ENCODE data around the gene KRTAP12-2. TPM values are rescaled to one million over a fixed set of nuclear protein-coding genes. Genes with fewer than 3 reads are reported as not detected.
"Not testable (repeated sequence)": the region's sequence is repeated elsewhere in the genome, so short reads cannot be mapped to it uniquely, and the experiment has no call there.

Gene KRTAP12-2
- total RNA-seq, 1 donor from 2014 or later: not detected

- DNase-seq; ATAC-seq (ENCODE audit: poor library complexity); intact Hi-C loops (cut with DNase I): not testable (repeated sequence)
Observed at GRCh38 chr21:44638506-44639330, 28.0 kb downstream of the KRTAP12-2 start.

- DNase-seq; ATAC-seq (ENCODE audit: poor library complexity); intact Hi-C loops (cut with DNase I): not testable (repeated sequence)
Observed at GRCh38 chr21:44637851-44638348, 28.8 kb downstream of the KRTAP12-2 start.

- intact Hi-C loops (cut with DNase I): no loop called here
- ATAC-seq (ENCODE audit: poor library complexity) (no peak), DNase-seq (no peak)
Observed at GRCh38 chr21:44637018-44637850, 29.5 kb downstream of the KRTAP12-2 start, which contains the start of gene KRTAP10-10. KRTAP10-10 (plus strand) TSS chr21:44637356; CDS start chr21:44637418, 62 bp downstream.

GRCh38 chr21:44636209-44637017 lies 30.3 kb downstream of the KRTAP12-2 start:
- ATAC-seq (ENCODE audit: poor library complexity): no peak
- intact Hi-C loops (cut with DNase I): no loop called here
- DNase-seq: no peak

GRCh38 chr21:44632067-44632466 lies 34.7 kb downstream of the KRTAP12-2 start:
- intact Hi-C loops (cut with DNase I): no loop called here
- no peak for ATAC-seq (ENCODE audit: poor library complexity)
- DNase-seq: no peak

- intact Hi-C loops (cut with DNase I): no loop called here
Observed at GRCh38 chr21:44630440-44630839, 36.3 kb downstream of the KRTAP12-2 start.

GRCh38 chr21:44628707-44629391 lies 37.9 kb downstream of the KRTAP12-2 start:
- intact Hi-C loops (cut with DNase I): no loop called here
- no peak for DNase-seq
- ATAC-seq (ENCODE audit: poor library complexity): peak; percentile 39

More at GRCh38 chr21:44630440-44630839, 36.3 kb downstream of the KRTAP12-2 start:
- ATAC-seq (ENCODE audit: poor library complexity) (no peak), DNase-seq (no peak)

GRCh38 chr21:44627831-44628233 lies 38.9 kb downstream of the KRTAP12-2 start:
- DNase-seq; ATAC-seq (ENCODE audit: poor library complexity); intact Hi-C loops (cut with DNase I): not testable (repeated sequence)

- ATAC-seq (ENCODE audit: poor library complexity); intact Hi-C loops (cut with DNase I); DNase-seq: not testable (repeated sequence)
Observed at GRCh38 chr21:44627181-44627822, 39.4 kb downstream of the KRTAP12-2 start.

- ATAC-seq (ENCODE audit: poor library complexity) (no peak), DNase-seq (no peak)
- intact Hi-C loops (cut with DNase I): no loop called here
Observed at GRCh38 chr21:44626673-44627143, 40.0 kb downstream of the KRTAP12-2 start, which contains the start of gene KRTAP10-9. KRTAP10-9 (plus strand) TSS chr21:44627093; CDS start chr21:44627172, 79 bp downstream.

GRCh38 chr21:44626262-44626661 lies 40.5 kb downstream of the KRTAP12-2 start:
- ATAC-seq (ENCODE audit: poor library complexity): no peak
- intact Hi-C loops (cut with DNase I): no loop called here
- no peak for DNase-seq

- intact Hi-C loops (cut with DNase I): no loop called here
- ATAC-seq (ENCODE audit: poor library complexity) (peak; percentile 41), DNase-seq (no peak)
Observed at GRCh38 chr21:44625756-44626155, 41.0 kb downstream of the KRTAP12-2 start.

GRCh38 chr21:44623575-44623974 lies 43.2 kb downstream of the KRTAP12-2 start:
- DNase-seq (no peak), ATAC-seq (ENCODE audit: poor library complexity) (no peak)
- intact Hi-C loops (cut with DNase I): no loop called here

- intact Hi-C loops (cut with DNase I): no loop called here
- ATAC-seq (ENCODE audit: poor library complexity) (no peak), DNase-seq (no peak)
Observed at GRCh38 chr21:44619886-44620285, 46.8 kb downstream of the KRTAP12-2 start.

- ATAC-seq (ENCODE audit: poor library complexity): no peak
- intact Hi-C loops (cut with DNase I): no loop called here
- DNase-seq: no peak
Observed at GRCh38 chr21:44618909-44619308, 47.8 kb downstream of the KRTAP12-2 start.

- ATAC-seq (ENCODE audit: poor library complexity): peak; percentile 61
- DNase-seq: peak; percentile 66
- intact Hi-C loops (cut with DNase I): no loop called here
Observed at GRCh38 chr21:44618504-44618903, 48.2 kb downstream of the KRTAP12-2 start.

GRCh38 chr21:44617071-44617501 lies 49.6 kb downstream of the KRTAP12-2 start:
- DNase-seq: no peak
- intact Hi-C loops (cut with DNase I): no loop called here
- no peak for ATAC-seq (ENCODE audit: poor library complexity)
